Stimulated activated CD4-positive, alpha-beta T cell treated with anti-CD3 and anti-CD28 coated beads, Interleukin-12 subunit alpha, Interleukin-12 subunit beta, amount 100 ng/mL, for 24 hours (primary cell): Measurements from ENCODE around the gene HOXC13.

ENCODE experiments used
- DNase-seq, 2 experiments: peaks; one replicate each; pipeline ENCODE4 v3.0.0-alpha.2; 2020; ENCODE audit warnings: low read depth in 2 of 2

HOXC13 gene

GRCh38 chr12:53939141-53940108, 794 bp downstream of the HOXC13 start:
- DNase-seq: no peak

GRCh38 chr12:53940443-53941014, 1.9 kb downstream of the HOXC13 start:
- DNase-seq: no peak

- no peak for DNase-seq
Measured at GRCh38 chr12:53941187-53941586, 2.6 kb downstream of the HOXC13 start.

GRCh38 chr12:53941750-53942149, 3.1 kb downstream of the HOXC13 start:
- no peak for DNase-seq

- DNase-seq: no peak
Measured at GRCh38 chr12:53942467-53942997, 3.9 kb downstream of the HOXC13 start.

- no peak for DNase-seq
Measured at GRCh38 chr12:53944209-53944608, 5.6 kb downstream of the HOXC13 start.

- no peak for DNase-seq
Measured at GRCh38 chr12:53944907-53945847, 6.5 kb downstream of the HOXC13 start.

GRCh38 chr12:53947743-53948142, 9.1 kb downstream of the HOXC13 start:
- DNase-seq: no peak

- DNase-seq: no peak
Measured at GRCh38 chr12:53948650-53949593, 10.3 kb downstream of the HOXC13 start.

GRCh38 chr12:53949631-53950436, 11.2 kb downstream of the HOXC13 start:
- DNase-seq: no peak

- DNase-seq: no peak
Measured at GRCh38 chr12:53950437-53950773, 11.8 kb downstream of the HOXC13 start.

GRCh38 chr12:53950789-53951576, 12.4 kb downstream of the HOXC13 start:
- DNase-seq: no peak

- no peak for DNase-seq
Measured at GRCh38 chr12:53951577-53952334, 13.1 kb downstream of the HOXC13 start.

GRCh38 chr12:53952335-53952694, 13.7 kb downstream of the HOXC13 start:
- no peak for DNase-seq

GRCh38 chr12:53952871-53953734, 14.5 kb downstream of the HOXC13 start:
- no peak for DNase-seq

GRCh38 chr12:53953831-53954693, 15.4 kb downstream of the HOXC13 start:
- DNase-seq: no peak

- no peak for DNase-seq
Measured at GRCh38 chr12:53954694-53955035, 16.0 kb downstream of the HOXC13 start, which contains the start of gene HOXC12. TSS of gene HOXC12 (plus strand) at chr12:53954903. CDS start at chr12:53954930, 27 bp downstream.
